ENCODE measurements around the gene TMEM131L. TPM values are rescaled to one million over a fixed set of nuclear protein-coding genes. Genes with fewer than 3 reads are reported as not detected.

TMEM131L gene
- total RNA-seq, 3 donors from 2014 or later (not counting 1 experiment from before 2014, with no cell fraction given) = 67.8 to 105 (median 71.1) TPM

- Mint-ChIP-seq H3K36me3 (peaks cover 15% of the 10 kb centered on the region), H3K27ac (no peak overlapping the region), H3K4me1 (no peaks in the 10 kb centered on the region), H3K9me3 (no peaks in the 10 kb centered on the region), H3K27me3 (ENCODE audit: low read depth in 2 of 2) (no peaks in the 10 kb centered on the region), H3K4me3 (no peak overlapping the region)
- no peaks in the 10 kb centered on the region for H3K9me3 ChIP-seq (ENCODE audit: control insufficient read depth, insufficient read depth, low read length)
- intact Hi-C loops (cut with micrococcal nuclease) = no loop called here
- DNase-seq (no peak), ATAC-seq (no peak)
- no peak overlapping the region for H3K4me3 ChIP-seq (ENCODE audit: low read length)
- H3K36me3 ChIP-seq (ENCODE audit: control insufficient read depth, insufficient read depth, low read length) = peaks cover 92% of the 10 kb centered on the region
- H3K27me3 ChIP-seq (ENCODE audit: control insufficient read depth, insufficient read depth, low read length) = no peaks in the 10 kb centered on the region
- H3K4me1 ChIP-seq (ENCODE audit: control insufficient read depth, insufficient read depth, low read length) = no peaks in the 10 kb centered on the region
- 94% methylated on average over 7 of the region's 8 CpGs for WGBS (ENCODE audit: insufficient coverage)
- TF ChIP-seq CTCF (IDR thresholded peaks at IDR 0.05) = no peak
- H3K27ac ChIP-seq (ENCODE audit: low read length) = no peak overlapping the region
These were observed 125.3 kb downstream of the TMEM131L start for GRCh38 chr4:153591441-153591840.

GRCh38 chr4:153592064-153592463, 125.9 kb downstream of the TMEM131L start:
- no peaks in the 10 kb centered on the region for H3K27me3 Mint-ChIP-seq (ENCODE audit: low read depth in 2 of 2)

GRCh38 chr4:153593161-153593560, 127.0 kb downstream of the TMEM131L start:
- H3K27ac ChIP-seq (ENCODE audit: low read length) = no peak overlapping the region
- no peaks in the 10 kb centered on the region for H3K9me3 ChIP-seq (ENCODE audit: control insufficient read depth, insufficient read depth, low read length)

More at GRCh38 chr4:153592064-153592463, 125.9 kb downstream of the TMEM131L start:
- ATAC-seq = no peak
- H3K4me1 ChIP-seq (ENCODE audit: control insufficient read depth, insufficient read depth, low read length) = no peaks in the 10 kb centered on the region
- H3K4me3 Mint-ChIP-seq = no peak overlapping the region
- no peak for TF ChIP-seq CTCF (IDR thresholded peaks at IDR 0.05)
- H3K4me1 Mint-ChIP-seq = no peaks in the 10 kb centered on the region
- H3K27me3 ChIP-seq (ENCODE audit: control insufficient read depth, insufficient read depth, low read length) = no peaks in the 10 kb centered on the region
- no peak overlapping the region for H3K27ac ChIP-seq (ENCODE audit: low read length)
- no peak overlapping the region for H3K4me3 ChIP-seq (ENCODE audit: low read length)
- intact Hi-C loops (cut with micrococcal nuclease) = no loop called here
- peaks cover 91% of the 10 kb centered on the region for H3K36me3 ChIP-seq (ENCODE audit: control insufficient read depth, insufficient read depth, low read length)
- no peaks in the 10 kb centered on the region for H3K9me3 ChIP-seq (ENCODE audit: control insufficient read depth, insufficient read depth, low read length)
- H3K27ac Mint-ChIP-seq = peak overlapping the region in 1 of 2 donors; percentile 42
- DNase-seq = no peak
- peaks cover 15% of the 10 kb centered on the region for H3K36me3 Mint-ChIP-seq
- WGBS (ENCODE audit: insufficient coverage) = 100% methylated on average over 2 of the region's 2 CpGs
- H3K9me3 Mint-ChIP-seq = no peaks in the 10 kb centered on the region

More at GRCh38 chr4:153593161-153593560, 127.0 kb downstream of the TMEM131L start:
- Histone ChIP-seq H3K4me1 (ENCODE audit: control insufficient read depth, insufficient read depth, low read length) (no peaks in the 10 kb centered on the region), H3K27me3 (ENCODE audit: control insufficient read depth, insufficient read depth, low read length) (no peaks in the 10 kb centered on the region), H3K4me3 (ENCODE audit: low read length) (no peak overlapping the region), H3K36me3 (ENCODE audit: control insufficient read depth, insufficient read depth, low read length) (peaks cover 93% of the 10 kb centered on the region)
- TF ChIP-seq CTCF (IDR thresholded peaks at IDR 0.05) = no peak
- H3K36me3 Mint-ChIP-seq = peaks cover 17% of the 10 kb centered on the region
- intact Hi-C loops (cut with micrococcal nuclease) = no loop called here
- DNase-seq (no peak), ATAC-seq (no peak)
- H3K4me3 Mint-ChIP-seq = no peak overlapping the region
- no peaks in the 10 kb centered on the region for H3K27me3 Mint-ChIP-seq (ENCODE audit: low read depth in 2 of 2)
- no peaks in the 10 kb centered on the region for H3K9me3 Mint-ChIP-seq
- H3K27ac Mint-ChIP-seq = no peak overlapping the region
- 94% methylated on average over 5 of the region's 5 CpGs for WGBS (ENCODE audit: insufficient coverage)
- no peaks in the 10 kb centered on the region for H3K4me1 Mint-ChIP-seq
